Mesenchymal stem cell (in vitro differentiated cells and primary cell): Measurements from ENCODE around the gene FMN2.

Experiments used
- DNase-seq: peaks from one replicate; pipeline ENCODE4 v3.0.0-alpha.2; 2013
- H2AFZ ChIP-seq: one replicate; pipeline ENCODE4 v1.6.1; 2013; ENCODE audit warnings: low read depth, mild to moderate bottlenecking, control low read depth, inconsistent platforms, low read length, moderate library complexity
- H2AK5ac ChIP-seq: 2 replicates; pipeline ENCODE4 v1.6.1; 2013; ENCODE audit warnings: low read length, moderate library complexity, mild to moderate bottlenecking, inconsistent platforms; ENCODE audit not compliant: severe bottlenecking
- H2BK120ac ChIP-seq: one replicate; pipeline ENCODE4 v1.6.1; 2013; ENCODE audit warnings: low read depth, mild to moderate bottlenecking, inconsistent platforms, low read length, moderate library complexity
- H2BK12ac ChIP-seq, 2 experiments: one replicate each; pipeline ENCODE4 v1.6.1; 2013; ENCODE audit warnings: inconsistent platforms in 2 of 2, low read length in 2 of 2, mild to moderate bottlenecking in 2 of 2, moderate library complexity in 2 of 2, control low read depth in 1 of 2
- H2BK15ac ChIP-seq: one replicate; pipeline ENCODE4 v1.6.1; 2013; ENCODE audit warnings: mild to moderate bottlenecking, low read depth, inconsistent platforms; ENCODE audit not compliant: poor library complexity, severe bottlenecking
- H2BK5ac ChIP-seq: 2 replicates; pipeline ENCODE4 v1.6.1; 2013; ENCODE audit warnings: low read depth, mild to moderate bottlenecking, low read length, control low read depth, inconsistent platforms; ENCODE audit not compliant: poor library complexity, severe bottlenecking
- H3K14ac ChIP-seq, 2 experiments: one replicate each; pipeline ENCODE4 v1.6.1; 2013; ENCODE audit warnings: inconsistent platforms in 2 of 2, low read length in 2 of 2, control low read depth in 1 of 2, mild to moderate bottlenecking in 1 of 2, moderate library complexity in 1 of 2
- H3K18ac ChIP-seq, 2 experiments: one replicate each; pipeline ENCODE4 v1.6.1; 2013; ENCODE audit warnings: inconsistent platforms in 2 of 2, low read length in 2 of 2, control low read depth in 1 of 2, low read depth in 1 of 2, mild to moderate bottlenecking in 1 of 2
- H3K23ac ChIP-seq, 2 experiments: one replicate each; pipeline ENCODE4 v1.6.1; 2013; ENCODE audit warnings: inconsistent platforms in 2 of 2, low read length in 2 of 2, mild to moderate bottlenecking in 2 of 2, moderate library complexity in 2 of 2, control low read depth in 1 of 2
- H3K27ac ChIP-seq: 2 replicates; pipeline ENCODE4 v1.5.1; 2013; ENCODE audit warnings: mild to moderate bottlenecking, moderate library complexity, low read length, control low read depth, inconsistent platforms; ENCODE audit not compliant: poor library complexity, severe bottlenecking
- H3K27me3 ChIP-seq, 2 experiments: 2 replicates each; pipeline versions ENCODE4 v1.6.1 to v1.7.0; 2013; ENCODE audit warnings: low read length in 2 of 2, mild to moderate bottlenecking in 2 of 2, moderate library complexity in 2 of 2, control low read depth in 1 of 2, inconsistent platforms in 1 of 2; ENCODE audit not compliant: control insufficient read depth in 1 of 2, insufficient read depth in 1 of 2
- H3K36me3 ChIP-seq, 2 experiments: 2 replicates each; pipeline versions ENCODE4 v1.6.1 to v1.7.0; 2013; ENCODE audit warnings: low read length in 2 of 2, control low read depth in 1 of 2, inconsistent platforms in 1 of 2, low read depth in 1 of 2, mild to moderate bottlenecking in 1 of 2; ENCODE audit not compliant: insufficient read depth in 2 of 2, control insufficient read depth in 1 of 2
- H3K4ac ChIP-seq, 2 experiments: one replicate each; pipeline ENCODE4 v1.6.1; 2013; ENCODE audit warnings: inconsistent platforms in 2 of 2, low read length in 2 of 2, mild to moderate bottlenecking in 2 of 2, moderate library complexity in 2 of 2, control low read depth in 1 of 2, low read depth in 1 of 2
- H3K4me1 ChIP-seq: 2 replicates; pipeline ENCODE4 v1.6.1; 2013; ENCODE audit warnings: low read depth, low read length, control low read depth; ENCODE audit not compliant: control insufficient read depth, insufficient read depth
- H3K4me2 ChIP-seq: 2 replicates; pipeline ENCODE4 v1.6.1; 2013; ENCODE audit warnings: low read length, mild to moderate bottlenecking, inconsistent platforms; ENCODE audit not compliant: poor library complexity, severe bottlenecking
- H3K4me3 ChIP-seq, 2 experiments: 2 replicates each; pipeline versions ENCODE4 v1.5.1 to v1.7.0; 2013; ENCODE audit warnings: low read length in 2 of 2, mild to moderate bottlenecking in 2 of 2, control low read depth in 1 of 2, low read depth in 1 of 2; ENCODE audit not compliant: insufficient read depth in 1 of 2
- H3K79me1 ChIP-seq: replicated peaks from 2 replicates; pipeline ENCODE4 v1.6.1; 2013; ENCODE audit warnings: mild to moderate bottlenecking, control low read depth, low read length, inconsistent platforms; ENCODE audit not compliant: poor library complexity, severe bottlenecking
- H3K9ac ChIP-seq: 2 replicates; pipeline ENCODE4 v1.7.0; 2013; ENCODE audit warnings: mild to moderate bottlenecking, low read length, moderate library complexity
- H3K9me3 ChIP-seq: 2 replicates; pipeline ENCODE4 v1.7.0; 2013; ENCODE audit warnings: mild to moderate bottlenecking, low read length; ENCODE audit not compliant: control insufficient read depth
- H4K8ac ChIP-seq: one replicate; pipeline ENCODE4 v1.6.1; 2013; ENCODE audit warnings: inconsistent platforms, mild to moderate bottlenecking, low read length, moderate library complexity
- H4K91ac ChIP-seq: one replicate; pipeline ENCODE4 v1.6.1; 2013; ENCODE audit warnings: mild to moderate bottlenecking, low read length, inconsistent platforms
- WGBS: methylation state at CpG from one replicate; pipeline ENCODE4 v1.1.7; 2013; ENCODE audit warnings: mixed read lengths; 5-methylcytosine and 5-hydroxymethylcytosine counted together

Gene FMN2

DNA sequence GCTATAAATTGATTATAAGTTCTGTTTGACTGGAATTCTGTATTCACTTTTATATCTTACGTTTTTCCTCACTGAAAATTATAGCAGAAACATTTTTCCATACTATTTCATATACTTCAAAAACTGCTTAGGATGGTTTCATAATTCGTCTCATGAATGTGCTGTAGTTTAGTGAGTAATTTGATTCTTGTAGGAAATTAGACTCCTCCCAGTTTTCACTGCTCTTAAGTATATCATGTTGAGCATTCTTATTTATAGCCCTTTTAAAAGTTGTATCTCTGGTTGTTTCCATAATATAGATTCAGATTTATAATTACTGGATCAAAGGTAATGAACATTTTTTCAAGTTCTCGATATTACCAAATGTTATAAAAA is 250.6 kb downstream of the FMN2 start:
- H3K4me2 ChIP-seq = no peak overlapping the region
- H3K79me1 ChIP-seq = no peaks in the 10 kb centered on the region
- H3K27ac ChIP-seq = no peak overlapping the region
- no peak overlapping the region for H4K91ac ChIP-seq
- H3K9me3 ChIP-seq = no peaks in the 10 kb centered on the region
- H3K4ac ChIP-seq = no peak overlapping the region
- H4K8ac ChIP-seq = no peak overlapping the region
- no CpG with 5 or more reads among the region's 3 CpGs for WGBS
- H3K18ac ChIP-seq = no peak overlapping the region
- DNase-seq = no peak
- H3K14ac ChIP-seq = no peak overlapping the region
- H3K9ac ChIP-seq = no peak overlapping the region
- no peaks in the 10 kb centered on the region for H3K27me3 ChIP-seq
- no peaks in the 10 kb centered on the region for H3K4me1 ChIP-seq
- H2BK5ac ChIP-seq = no peak overlapping the region
- no peak overlapping the region for H2AFZ ChIP-seq
- no peak overlapping the region for H3K4me3 ChIP-seq
- H2BK15ac ChIP-seq = no peak overlapping the region
- no peak overlapping the region for H3K23ac ChIP-seq
- no peak overlapping the region for H2BK120ac ChIP-seq
- peaks cover 3% of the 10 kb centered on the region in 2 experiments for H3K36me3 ChIP-seq
- no peak overlapping the region for H2AK5ac ChIP-seq
- H2BK12ac ChIP-seq = no peak overlapping the region

DNA sequence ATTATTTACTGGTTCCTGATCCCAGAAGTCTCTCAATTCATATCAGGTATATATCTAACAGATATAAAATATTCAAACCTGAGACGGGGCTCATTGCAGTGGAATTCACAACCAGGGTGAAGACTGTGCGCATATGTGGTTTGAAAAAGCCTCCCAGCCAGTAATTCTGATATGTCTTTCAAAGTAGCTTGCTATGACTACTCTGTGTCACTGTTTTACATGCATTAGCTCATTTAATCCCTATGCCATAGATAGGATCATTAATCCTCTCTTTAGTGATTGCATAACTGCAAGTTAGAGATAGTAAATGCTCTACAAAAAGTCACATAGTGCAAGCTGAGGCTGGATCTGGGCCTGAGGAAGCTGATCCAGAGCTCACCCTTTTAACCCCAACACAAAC is 251.4 kb downstream of the FMN2 start:
- H3K4ac ChIP-seq = no peak overlapping the region
- H3K4me1 ChIP-seq = no peaks in the 10 kb centered on the region
- H3K9me3 ChIP-seq = no peaks in the 10 kb centered on the region
- H3K4me2 ChIP-seq = no peak overlapping the region
- H2AFZ ChIP-seq = no peak overlapping the region
- no peak overlapping the region for H2BK15ac ChIP-seq
- no peak overlapping the region for H2BK5ac ChIP-seq
- no peak overlapping the region for H4K91ac ChIP-seq
- no peak overlapping the region for H3K27ac ChIP-seq
- 100% methylated on average over 2 of the region's 2 CpGs for WGBS
- H3K27me3 ChIP-seq = no peaks in the 10 kb centered on the region
- no peak overlapping the region for H3K9ac ChIP-seq
- no peak overlapping the region for H2AK5ac ChIP-seq
- H3K23ac ChIP-seq = no peak overlapping the region
- H2BK120ac ChIP-seq = no peak overlapping the region
- H3K18ac ChIP-seq = peak overlapping the region in 1 of 2 experiments; percentile 22
- H4K8ac ChIP-seq = no peak overlapping the region
- no peak for DNase-seq
- H2BK12ac ChIP-seq = no peak overlapping the region
- no peak overlapping the region for H3K14ac ChIP-seq
- H3K79me1 ChIP-seq = no peaks in the 10 kb centered on the region
- no peak overlapping the region for H3K4me3 ChIP-seq
- peaks cover 3 to 7% of the 10 kb centered on the region in 2 experiments for H3K36me3 ChIP-seq

DNA sequence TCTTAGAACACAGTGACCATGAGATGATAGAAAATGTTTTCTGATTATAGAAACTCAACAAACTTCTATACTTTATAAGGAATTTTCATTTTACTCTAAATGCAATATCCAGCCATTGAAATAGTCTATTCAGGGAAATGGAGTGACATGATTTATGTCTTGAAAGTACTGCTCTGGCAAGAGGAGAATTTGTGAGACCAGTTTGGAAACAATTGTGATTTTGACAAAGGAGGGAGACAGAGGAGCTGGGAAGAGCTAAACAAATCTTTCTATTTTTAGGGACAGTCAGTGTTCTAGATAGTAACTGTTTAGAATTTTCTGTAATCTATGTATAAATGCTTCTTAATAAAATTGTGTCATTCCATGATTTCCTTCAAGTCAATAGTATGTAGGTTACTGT is 252.3 kb downstream of the FMN2 start:
- no peak overlapping the region for H2AK5ac ChIP-seq
- no peaks in the 10 kb centered on the region for H3K27me3 ChIP-seq
- peak overlapping the region in 1 of 2 experiments; percentile 70 for H3K18ac ChIP-seq
- no peak overlapping the region for H3K14ac ChIP-seq
- DNase-seq = peak; percentile 33
- H3K4me2 ChIP-seq = no peak overlapping the region
- H3K4me3 ChIP-seq = no peak overlapping the region
- H4K8ac ChIP-seq = no peak overlapping the region
- H3K36me3 ChIP-seq = peaks cover under 1 to 7% of the 10 kb centered on the region in 2 experiments
- no peaks in the 10 kb centered on the region for H3K79me1 ChIP-seq
- no peaks in the 10 kb centered on the region for H3K4me1 ChIP-seq
- no peaks in the 10 kb centered on the region for H3K9me3 ChIP-seq
- no peak overlapping the region for H2BK5ac ChIP-seq
- H2BK120ac ChIP-seq = no peak overlapping the region
- H2BK15ac ChIP-seq = no peak overlapping the region
- no peak overlapping the region for H3K27ac ChIP-seq
- H3K9ac ChIP-seq = peak overlapping the region; percentile 54
- H4K91ac ChIP-seq = no peak overlapping the region
- H2BK12ac ChIP-seq = no peak overlapping the region
- H3K23ac ChIP-seq = no peak overlapping the region
- H2AFZ ChIP-seq = no peak overlapping the region
- H3K4ac ChIP-seq = no peak overlapping the region

DNA sequence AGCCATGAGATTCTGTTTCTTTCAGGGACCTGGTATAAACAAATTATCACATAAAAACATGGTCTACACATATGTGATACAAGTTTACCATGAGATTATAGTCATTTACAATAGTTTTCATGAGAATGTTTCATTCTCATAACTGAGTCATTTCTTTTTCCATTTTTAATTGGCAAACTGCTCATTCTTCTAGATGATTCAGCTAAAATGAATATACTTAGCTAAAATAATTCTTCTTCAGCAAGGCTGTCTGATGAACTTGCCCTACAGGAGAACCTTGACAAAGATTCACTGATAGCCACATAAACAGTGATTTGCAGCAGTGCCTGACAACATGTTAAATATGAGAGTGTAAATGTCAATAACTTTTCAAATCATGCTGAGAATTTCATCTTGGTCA is 253.2 kb downstream of the FMN2 start:
- no peak overlapping the region for H4K8ac ChIP-seq
- H4K91ac ChIP-seq = no peak overlapping the region
- H2AK5ac ChIP-seq = no peak overlapping the region
- H3K23ac ChIP-seq = no peak overlapping the region
- H3K18ac ChIP-seq = no peak overlapping the region
- no peak overlapping the region for H3K27ac ChIP-seq
- H2AFZ ChIP-seq = no peak overlapping the region
- H3K36me3 ChIP-seq = peaks cover 0 to 7% of the 10 kb centered on the region in 2 experiments
- H3K9me3 ChIP-seq = no peaks in the 10 kb centered on the region
- H3K4ac ChIP-seq = no peak overlapping the region
- no peak for DNase-seq
- H3K4me1 ChIP-seq = no peaks in the 10 kb centered on the region
- H3K14ac ChIP-seq = no peak overlapping the region
- no peak overlapping the region for H3K4me3 ChIP-seq
- H3K27me3 ChIP-seq = no peaks in the 10 kb centered on the region
- H2BK15ac ChIP-seq = no peak overlapping the region
- no peak overlapping the region for H3K4me2 ChIP-seq
- H3K9ac ChIP-seq = peak overlapping the region; percentile 54
- no peak overlapping the region for H2BK12ac ChIP-seq
- H3K79me1 ChIP-seq = no peaks in the 10 kb centered on the region
- H2BK5ac ChIP-seq = no peak overlapping the region
- no peak overlapping the region for H2BK120ac ChIP-seq
